HG02938 (cell line): ENCODE measurements around the gene CHKB.

Source experiments
- ATAC-seq: cut with Tn5 transposase; IDR thresholded peaks from one replicate; pipeline ENCODE4 v1.9.1; 2021; ENCODE audit warnings: mild to moderate bottlenecking, moderate library complexity; ENCODE audit not compliant: unreplicated experiment

The CHKB gene

GRCh38 chr22:50600538-50600937 is 17.9 kb upstream of the CHKB start, which contains the start of gene MAPK8IP2:
Gene MAPK8IP2 (plus strand): TSS chr22:50600793. CDS start chr22:50600819, 26 bp downstream.
- ATAC-seq: no peak

- ATAC-seq: no peak
Observed at GRCh38 chr22:50599816-50600455, 17.3 kb upstream of the CHKB start.

- no peak for ATAC-seq
Observed at GRCh38 chr22:50597097-50597496, 14.4 kb upstream of the CHKB start.

- no peak for ATAC-seq
Observed at GRCh38 chr22:50595189-50595588, 12.5 kb upstream of the CHKB start.

- no peak for ATAC-seq
Observed at GRCh38 chr22:50587407-50587806, 4.8 kb upstream of the CHKB start.

- ATAC-seq: no peak
Observed at GRCh38 chr22:50586416-50586815, 3.8 kb upstream of the CHKB start.

GRCh38 chr22:50585781-50586180 is 3.1 kb upstream of the CHKB start:
- no peak for ATAC-seq

GRCh38 chr22:50585238-50585637 is 2.6 kb upstream of the CHKB start:
- no peak for ATAC-seq

- ATAC-seq: no peak
Observed at GRCh38 chr22:50584106-50585096, 1.8 kb upstream of the CHKB start.

GRCh38 chr22:50583294-50583861 is 729 bp upstream of the CHKB start:
- ATAC-seq: peak; percentile 24

GRCh38 chr22:50581950-50582492 is 628 bp downstream of the CHKB start:
- ATAC-seq: no peak

- no peak for ATAC-seq
Observed at GRCh38 chr22:50581031-50581949, 1.4 kb downstream of the CHKB start.

GRCh38 chr22:50579752-50580151 is 2.9 kb downstream of the CHKB start:
- no peak for ATAC-seq

GRCh38 chr22:50578776-50579310 is 3.8 kb downstream of the CHKB start:
- ATAC-seq: no peak

GRCh38 chr22:50577987-50578775 is 4.5 kb downstream of the CHKB start, which contains the start of gene CPT1B:
Gene CPT1B (minus strand): TSS chr22:50578427. CDS start chr22:50577915, 512 bp downstream.
- no peak for ATAC-seq

- ATAC-seq: no peak
Observed at GRCh38 chr22:50577697-50577986, 5.0 kb downstream of the CHKB start.

- no peak for ATAC-seq
Observed at GRCh38 chr22:50576806-50577696, 5.6 kb downstream of the CHKB start.

- ATAC-seq: no peak
Observed at GRCh38 chr22:50576070-50576469, 6.6 kb downstream of the CHKB start.
